Measurements from ENCODE around the gene PPHLN1.

The PPHLN1 gene

DNA sequence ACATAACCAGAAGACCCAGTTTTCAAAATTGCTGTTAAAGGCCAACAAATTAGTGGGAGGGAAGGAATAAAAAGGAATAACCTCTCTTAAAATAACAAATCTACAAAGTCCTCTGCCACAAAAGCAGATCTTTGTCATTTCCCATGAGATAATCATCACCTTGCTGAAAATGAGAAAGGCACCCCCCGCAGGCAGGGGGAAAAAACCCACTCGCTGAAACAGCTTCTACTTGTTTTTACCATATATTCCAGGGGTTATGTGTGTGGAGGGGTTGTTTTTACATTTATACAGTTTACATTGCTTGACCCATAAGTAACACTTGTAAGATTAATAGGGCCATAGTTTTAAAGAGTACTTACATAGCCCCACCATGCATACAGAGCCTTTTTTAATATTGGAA is 132.6 kb downstream of the PPHLN1 start:
- Histone ChIP-seq H3K4me3 (ENCODE audit: low read depth, low read length) (no peak overlapping the region), H3K9me3 (ENCODE audit: severe bottlenecking) (no peaks in the 10 kb centered on the region), H3K27me3 (ENCODE audit: insufficient read depth, low read depth, severe bottlenecking) (no peaks in the 10 kb centered on the region), H3K27ac (no peak overlapping the region), H3K36me3 (no peaks in the 10 kb centered on the region)
- no peak for DNase-seq
- TF ChIP-seq, protein P1, sequence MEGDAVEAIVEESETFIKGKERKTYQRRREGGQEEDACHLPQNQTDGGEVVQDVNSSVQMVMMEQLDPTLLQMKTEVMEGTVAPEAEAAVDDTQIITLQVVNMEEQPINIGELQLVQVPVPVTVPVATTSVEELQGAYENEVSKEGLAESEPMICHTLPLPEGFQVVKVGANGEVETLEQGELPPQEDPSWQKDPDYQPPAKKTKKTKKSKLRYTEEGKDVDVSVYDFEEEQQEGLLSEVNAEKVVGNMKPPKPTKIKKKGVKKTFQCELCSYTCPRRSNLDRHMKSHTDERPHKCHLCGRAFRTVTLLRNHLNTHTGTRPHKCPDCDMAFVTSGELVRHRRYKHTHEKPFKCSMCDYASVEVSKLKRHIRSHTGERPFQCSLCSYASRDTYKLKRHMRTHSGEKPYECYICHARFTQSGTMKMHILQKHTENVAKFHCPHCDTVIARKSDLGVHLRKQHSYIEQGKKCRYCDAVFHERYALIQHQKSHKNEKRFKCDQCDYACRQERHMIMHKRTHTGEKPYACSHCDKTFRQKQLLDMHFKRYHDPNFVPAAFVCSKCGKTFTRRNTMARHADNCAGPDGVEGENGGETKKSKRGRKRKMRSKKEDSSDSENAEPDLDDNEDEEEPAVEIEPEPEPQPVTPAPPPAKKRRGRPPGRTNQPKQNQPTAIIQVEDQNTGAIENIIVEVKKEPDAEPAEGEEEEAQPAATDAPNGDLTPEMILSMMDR (IDR thresholded peaks at IDR 0.05; ENCODE audit: low read depth, low read length): no peak

DNA sequence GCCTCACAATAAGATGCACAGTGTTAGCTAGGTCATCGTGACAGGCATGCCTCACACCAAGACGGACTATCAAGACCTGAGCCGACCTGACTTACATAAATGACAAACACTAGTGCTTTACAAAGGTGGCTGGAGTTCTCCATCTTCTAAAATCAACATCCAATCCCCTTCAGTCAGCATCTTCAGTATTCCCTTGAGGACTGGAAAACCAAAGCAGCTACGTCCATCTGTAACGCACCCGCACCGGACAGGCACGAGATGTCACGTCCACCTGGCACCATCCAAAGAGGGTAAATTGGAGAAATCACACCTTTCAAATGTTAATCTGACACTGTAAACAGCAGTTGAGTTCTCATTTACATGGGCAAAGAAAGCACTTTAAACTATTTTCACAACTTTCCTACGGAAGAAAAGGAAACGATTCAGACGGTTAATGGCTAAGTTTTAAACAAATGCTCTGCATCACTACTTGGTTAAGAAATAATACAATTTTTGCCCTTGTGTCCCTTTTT is 133.4 kb downstream of the PPHLN1 start:
- Histone ChIP-seq H3K36me3 (no peaks in the 10 kb centered on the region), H3K27ac (no peak overlapping the region)
- DNase-seq: no peak

DNA sequence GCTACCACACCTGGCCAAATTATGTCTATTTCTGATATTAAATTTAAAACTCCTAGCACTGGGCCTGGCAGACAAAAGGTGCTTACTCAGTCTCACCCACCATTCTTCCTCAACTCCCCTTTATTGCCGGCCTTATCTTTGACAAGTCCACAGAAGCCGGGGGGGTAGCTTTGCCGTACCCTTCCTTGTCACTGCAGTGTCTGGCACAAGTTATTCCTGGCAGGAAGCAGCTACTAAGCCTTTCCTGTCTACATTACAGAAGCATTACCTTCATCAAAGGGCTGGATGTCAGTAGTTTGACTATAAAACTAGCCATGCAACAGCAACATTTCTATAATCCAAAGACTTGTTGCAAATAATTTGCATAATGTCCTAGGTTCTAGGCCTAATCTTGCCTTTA is 136.5 kb downstream of the PPHLN1 start:
- no peaks in the 10 kb centered on the region for H3K27me3 ChIP-seq (ENCODE audit: insufficient read depth, low read depth, severe bottlenecking)
- no peaks in the 10 kb centered on the region for H3K9me3 ChIP-seq (ENCODE audit: severe bottlenecking)
- no peak overlapping the region for H3K4me3 ChIP-seq (ENCODE audit: low read depth, low read length)
- no peak for DNase-seq
- H3K36me3 ChIP-seq: no peaks in the 10 kb centered on the region
- TF ChIP-seq, protein P1 (IDR thresholded peaks at IDR 0.05; ENCODE audit: low read depth, low read length): no peak
- H3K27ac ChIP-seq: no peak overlapping the region

More for the DNA sequence above, 133.4 kb downstream of the PPHLN1 start:
- Histone ChIP-seq H3K27me3 (ENCODE audit: insufficient read depth, low read depth, severe bottlenecking) (no peaks in the 10 kb centered on the region), H3K9me3 (ENCODE audit: severe bottlenecking) (no peaks in the 10 kb centered on the region), H3K4me3 (ENCODE audit: low read depth, low read length) (no peak overlapping the region)
- TF ChIP-seq, protein P1 (IDR thresholded peaks at IDR 0.05; ENCODE audit: low read depth, low read length): no peak

GRCh38 chr12:42463671-42464070 is 137.7 kb downstream of the PPHLN1 start:
- DNase-seq: no peak
- no peaks in the 10 kb centered on the region for H3K9me3 ChIP-seq (ENCODE audit: severe bottlenecking)
- H3K4me3 ChIP-seq (ENCODE audit: low read depth, low read length): no peak overlapping the region
- H3K27ac ChIP-seq: no peak overlapping the region
- H3K36me3 ChIP-seq: no peaks in the 10 kb centered on the region
- no peaks in the 10 kb centered on the region for H3K27me3 ChIP-seq (ENCODE audit: insufficient read depth, low read depth, severe bottlenecking)
- TF ChIP-seq, protein P1 (IDR thresholded peaks at IDR 0.05; ENCODE audit: low read depth, low read length): no peak

- no peak overlapping the region for H3K27ac ChIP-seq
- H3K27me3 ChIP-seq (ENCODE audit: insufficient read depth, low read depth, severe bottlenecking): no peaks in the 10 kb centered on the region
- no peaks in the 10 kb centered on the region for H3K9me3 ChIP-seq (ENCODE audit: severe bottlenecking)
- TF ChIP-seq, protein P1 (IDR thresholded peaks at IDR 0.05; ENCODE audit: low read depth, low read length): no peak
- no peak for DNase-seq
- no peaks in the 10 kb centered on the region for H3K36me3 ChIP-seq
- no peak overlapping the region for H3K4me3 ChIP-seq (ENCODE audit: low read depth, low read length)
Observed at GRCh38 chr12:42468341-42468821, 142.4 kb downstream of the PPHLN1 start.

GRCh38 chr12:42468921-42469320 is 143.0 kb downstream of the PPHLN1 start:
- Histone ChIP-seq H3K4me3 (ENCODE audit: low read depth, low read length) (no peak overlapping the region), H3K9me3 (ENCODE audit: severe bottlenecking) (no peaks in the 10 kb centered on the region), H3K27me3 (ENCODE audit: insufficient read depth, low read depth, severe bottlenecking) (no peaks in the 10 kb centered on the region), H3K27ac (no peak overlapping the region), H3K36me3 (no peaks in the 10 kb centered on the region)
- DNase-seq: no peak
- TF ChIP-seq, protein P1 (IDR thresholded peaks at IDR 0.05; ENCODE audit: low read depth, low read length): no peak
